ENCODE results near the gene MPRIP. TPM values are rescaled to one million over a fixed set of nuclear protein-coding genes. Genes with fewer than 3 reads are reported as not detected.

Gene MPRIP
- total and polyA plus RNA-seq, 2 of the 13 experiments (the other 11 are each of a cell fraction or from before 2014, with no cell fraction given): 50.2 to 52.4 TPM

DNA sequence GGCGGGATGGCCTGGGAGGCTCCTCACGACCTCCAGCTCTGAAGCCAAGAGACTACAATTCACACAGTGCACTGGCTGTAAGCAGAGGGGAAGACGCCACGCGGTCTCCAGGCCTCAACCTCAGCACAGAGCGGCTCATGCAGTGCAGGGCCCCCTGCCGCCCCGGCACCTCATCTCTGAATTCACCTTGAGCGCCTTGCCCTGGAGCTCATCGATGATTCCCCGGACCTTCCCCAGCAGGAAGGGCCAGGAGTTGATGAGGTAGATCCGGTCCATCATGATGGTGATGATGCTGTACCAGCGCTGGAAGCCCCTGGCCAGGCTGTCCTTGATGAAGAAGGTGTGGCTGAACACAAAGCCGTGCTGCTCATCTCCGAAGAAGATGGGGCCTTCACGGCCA lies 181.5 kb downstream of the MPRIP start (continued):
- no peak for TF ChIP-seq ZNF768 (CRISPR knock-in tag; IDR thresholded peaks at IDR 0.05)

DNA sequence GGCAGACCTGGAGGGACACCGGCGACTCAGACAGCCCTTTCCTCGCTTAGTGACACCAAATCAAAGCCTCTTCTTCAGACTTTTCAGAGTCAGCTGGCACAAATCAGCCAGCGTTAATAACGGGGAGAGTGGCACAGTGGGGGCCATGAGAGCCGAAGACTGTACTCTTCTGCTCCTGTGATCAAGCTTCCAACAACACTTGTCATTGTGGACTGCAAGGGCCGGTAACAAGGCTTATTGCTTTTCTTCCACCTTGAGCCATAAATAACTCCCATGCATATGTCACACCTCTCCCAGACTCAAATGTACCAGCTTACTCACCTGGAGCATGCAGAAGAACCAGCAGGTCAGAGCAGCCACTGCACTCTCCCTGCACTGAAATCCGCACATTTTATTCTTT lies 181.9 kb downstream of the MPRIP start:
- H3K9me3 ChIP-seq (ENCODE audit: low read length): no peaks in the 10 kb centered on the region
- H3K36me3 ChIP-seq (replicated peaks in 1 of 2; ENCODE audit: control insufficient read depth in 1 of 2, insufficient read depth in 2 of 2, low read length in 2 of 2): peaks cover 57 to 89% of the 10 kb centered on the region in 2 experiments
- TSS peak; percentile 32 for BruUV-seq (replicated peaks)
- intact Hi-C loops (cut with micrococcal nuclease; ENCODE audit: unreplicated experiment): no loop called here
- no peak overlapping the region for H2AFZ ChIP-seq (ENCODE audit: low read length)
- 95% methylated on average over 7 of the region's 8 CpGs for WGBS (ENCODE audit: low lambda C conversion rate)
- TF ChIP-seq SP5 (CRISPR knock-in tag; IDR thresholded peaks at IDR 0.05; ENCODE audit: borderline replicate concordance, low read depth): no peak
- TF ChIP-seq, protein P1, sequence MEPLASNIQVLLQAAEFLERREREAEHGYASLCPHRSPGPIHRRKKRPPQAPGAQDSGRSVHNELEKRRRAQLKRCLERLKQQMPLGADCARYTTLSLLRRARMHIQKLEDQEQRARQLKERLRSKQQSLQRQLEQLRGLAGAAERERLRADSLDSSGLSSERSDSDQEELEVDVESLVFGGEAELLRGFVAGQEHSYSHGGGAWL (CRISPR knock-in tag; IDR thresholded peaks at IDR 0.05): no peak
- no peak for TF ChIP-seq YEATS2 (CRISPR knock-in tag; IDR thresholded peaks at IDR 0.05; ENCODE audit: borderline replicate concordance)
- no peak overlapping the region for H3K4me3 ChIP-seq (replicated peaks in 1 of 3; ENCODE audit: insufficient read depth in 1 of 3, low read depth in 2 of 3, low read length in 3 of 3)
- H3K9ac ChIP-seq (ENCODE audit: insufficient read depth, low read depth, low read length): no peak overlapping the region
- no peaks in the 10 kb centered on the region for H3K27me3 ChIP-seq (ENCODE audit: control insufficient read depth in 1 of 2, insufficient read depth in 2 of 2, low read length in 2 of 2)
- H3K4me1 ChIP-seq (ENCODE audit: insufficient read depth, low read length): no peaks in the 10 kb centered on the region
- H3K27ac ChIP-seq (ENCODE audit: extremely low read length, insufficient read depth, low read length): no peak overlapping the region
- ChIA-PET POLR2A (no interaction called here), CTCF (ENCODE audit: low intra/inter-chr PET ratio, low total read pairs) (no interaction called here)
- ATAC-seq (no peak), FAIRE-seq (no peak), DNase-seq (ENCODE audit: low spot score) (no peak)
- no peaks in the 10 kb centered on the region for H4K20me1 ChIP-seq (ENCODE audit: insufficient read depth, low read length)
- no peak overlapping the region for H3K4me2 ChIP-seq (ENCODE audit: low read depth, low read length)
- no peaks in the 10 kb centered on the region for H3K79me2 ChIP-seq (ENCODE audit: insufficient read depth, low read length)
- in situ Hi-C loops (cut with HindIII; ENCODE audit: extremely low pct_ligation_motif_present, low pct_unique_long_range_greater_than_20kb): no loop called here

DNA sequence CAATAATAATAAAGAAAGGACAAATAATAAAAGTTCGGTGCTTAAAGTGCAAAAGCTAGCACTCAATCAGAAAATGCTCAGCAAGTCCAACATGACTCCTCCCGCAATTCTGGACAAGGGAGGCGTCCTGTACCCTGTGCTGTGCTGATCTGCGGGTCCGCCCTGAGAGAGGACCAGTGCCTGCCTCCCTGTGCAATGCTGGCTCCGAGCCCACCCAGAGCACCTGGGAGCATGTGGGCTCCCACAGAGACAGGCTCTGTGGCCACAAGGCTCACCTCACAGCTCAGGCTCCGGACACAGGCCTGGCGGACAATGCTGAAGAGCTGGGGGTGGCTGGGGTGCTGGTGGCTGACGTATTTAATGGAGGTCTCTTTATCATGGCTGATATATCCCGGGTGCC lies 183.6 kb downstream of the MPRIP start:
- Histone ChIP-seq H3K9ac (ENCODE audit: insufficient read depth, low read depth, low read length) (no peak overlapping the region), H3K27ac (ENCODE audit: extremely low read length, insufficient read depth, low read length) (no peak overlapping the region), H3K9me3 (ENCODE audit: low read length) (no peaks in the 10 kb centered on the region), H3K4me3 (replicated peaks in 1 of 3; ENCODE audit: insufficient read depth in 1 of 3, low read depth in 2 of 3, low read length in 3 of 3) (no peak overlapping the region), H3K27me3 (ENCODE audit: control insufficient read depth in 1 of 2, insufficient read depth in 2 of 2, low read length in 2 of 2) (no peaks in the 10 kb centered on the region), H4K20me1 (ENCODE audit: insufficient read depth, low read length) (no peaks in the 10 kb centered on the region), H3K4me2 (ENCODE audit: low read depth, low read length) (no peak overlapping the region), H3K79me2 (ENCODE audit: insufficient read depth, low read length) (no peaks in the 10 kb centered on the region), H3K36me3 (replicated peaks in 1 of 2; ENCODE audit: control insufficient read depth in 1 of 2, insufficient read depth in 2 of 2, low read length in 2 of 2) (peaks cover 59 to 92% of the 10 kb centered on the region in 2 experiments), H2AFZ (ENCODE audit: low read length) (no peak overlapping the region), H3K4me1 (ENCODE audit: insufficient read depth, low read length) (no peaks in the 10 kb centered on the region)
- DNase-seq (ENCODE audit: low spot score) (no peak), ATAC-seq (no peak), FAIRE-seq (no peak)
- intact Hi-C loops (cut with micrococcal nuclease; ENCODE audit: unreplicated experiment) (no loop called here), in situ Hi-C loops (cut with HindIII; ENCODE audit: extremely low pct_ligation_motif_present, low pct_unique_long_range_greater_than_20kb) (no loop called here)
- BruUV-seq (replicated peaks): no TSS peak
- POLR2A ChIA-PET: interaction anchor here (1.1 to 1.2 kb wide), 2 partner anchors 9 to 18 kb away, joined by 3 to 4 read pairs; no protein-coding TSS in a partner anchor
- WGBS (ENCODE audit: low lambda C conversion rate): 96% methylated on average over 10 of the region's 10 CpGs
- CTCF ChIA-PET (ENCODE audit: low intra/inter-chr PET ratio, low total read pairs): no interaction called here
- TF ChIP-seq SOX5 (CRISPR knock-in tag; IDR thresholded peaks at IDR 0.05; ENCODE audit: borderline replicate concordance) (no peak), MYNN (CRISPR knock-in tag; IDR thresholded peaks at IDR 0.05; ENCODE audit: low read depth) (no peak), ZNF891 (CRISPR knock-in tag; IDR thresholded peaks at IDR 0.05) (no peak), NCOA5 (CRISPR knock-in tag; IDR thresholded peaks at IDR 0.05) (no peak)
- TF ChIP-seq, protein P2, sequence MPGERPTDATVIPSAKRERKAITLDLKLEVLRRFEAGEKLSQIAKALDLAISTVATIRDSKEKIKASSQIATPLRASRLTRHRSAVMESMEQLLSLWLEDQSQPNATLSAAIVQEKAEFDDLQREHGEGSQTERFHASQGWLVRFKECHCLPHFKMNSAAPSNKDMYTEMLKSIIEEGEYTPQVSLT (CRISPR knock-in tag; IDR thresholded peaks at IDR 0.05; ENCODE audit: borderline replicate concordance, low read depth): no peak
- TF ChIP-seq, protein P3, sequence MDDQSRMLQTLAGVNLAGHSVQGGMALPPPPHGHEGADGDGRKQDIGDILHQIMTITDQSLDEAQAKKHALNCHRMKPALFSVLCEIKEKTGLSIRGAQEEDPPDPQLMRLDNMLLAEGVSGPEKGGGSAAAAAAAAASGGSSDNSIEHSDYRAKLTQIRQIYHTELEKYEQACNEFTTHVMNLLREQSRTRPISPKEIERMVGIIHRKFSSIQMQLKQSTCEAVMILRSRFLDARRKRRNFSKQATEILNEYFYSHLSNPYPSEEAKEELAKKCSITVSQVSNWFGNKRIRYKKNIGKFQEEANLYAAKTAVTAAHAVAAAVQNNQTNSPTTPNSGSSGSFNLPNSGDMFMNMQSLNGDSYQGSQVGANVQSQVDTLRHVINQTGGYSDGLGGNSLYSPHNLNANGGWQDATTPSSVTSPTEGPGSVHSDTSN (CRISPR knock-in tag; IDR thresholded peaks at IDR 0.05; ENCODE audit: borderline replicate concordance): no peak
